Measurements from ENCODE around the gene AMFR.

- peak in 1 of 3 donors; percentile 27 for TF ChIP-seq POLR2AphosphoS5 (IDR thresholded peaks at IDR 0.05)
- TF ChIP-seq POLR2A (IDR thresholded peaks at IDR 0.05) = no peak
- no peak for TF ChIP-seq CTCF (IDR thresholded peaks at IDR 0.05 in 8 of 11, conservative IDR thresholded peaks at IDR 0.05 in 3 of 11)
These were observed 58.4 kb downstream of the AMFR start for GRCh38 chr16:56366945-56367344.

Data from spleen (tissue), 7 donors.